Amniotic stem cell (primary cell): ENCODE results near the gene OTUD5.
"Not testable (repeated sequence)": the region's sequence is repeated elsewhere in the genome, so short reads cannot be mapped to it uniquely, and the experiment has no call there.

Experiments
- DNase-seq: peaks from one replicate; lab custom pipeline; 2025; lab: John Stamatoyannopoulos, UW

OTUD5 gene

DNA sequence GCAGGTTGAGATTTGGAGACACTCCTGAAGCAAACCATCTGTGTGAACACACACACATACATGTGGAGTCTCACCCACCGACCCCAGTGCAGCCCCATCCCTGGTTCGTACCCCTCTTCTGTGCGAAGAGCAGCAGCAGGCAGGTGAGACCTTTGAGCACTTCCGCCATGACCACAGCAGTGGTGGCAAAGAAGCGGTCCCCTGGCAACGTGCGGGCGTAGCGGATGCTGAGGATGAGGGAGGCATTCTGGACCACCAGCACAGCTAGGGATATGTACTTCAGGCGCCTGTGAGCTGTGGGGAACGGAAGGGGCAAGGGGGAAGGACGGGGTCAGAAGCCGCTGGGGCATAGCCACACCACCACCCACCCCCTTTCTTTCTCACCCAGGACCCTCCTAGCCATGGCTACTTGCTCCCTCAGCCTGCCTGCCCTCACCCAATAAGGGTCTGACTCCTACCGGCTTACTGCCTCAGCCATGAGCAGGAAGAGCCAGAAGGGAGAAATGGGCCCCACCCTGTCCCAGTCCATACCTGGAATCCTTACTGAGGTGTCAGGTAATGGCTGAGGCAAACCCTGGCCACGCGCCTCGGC is 47.6 kb downstream of the OTUD5 start:
- no peak for DNase-seq

DNA sequence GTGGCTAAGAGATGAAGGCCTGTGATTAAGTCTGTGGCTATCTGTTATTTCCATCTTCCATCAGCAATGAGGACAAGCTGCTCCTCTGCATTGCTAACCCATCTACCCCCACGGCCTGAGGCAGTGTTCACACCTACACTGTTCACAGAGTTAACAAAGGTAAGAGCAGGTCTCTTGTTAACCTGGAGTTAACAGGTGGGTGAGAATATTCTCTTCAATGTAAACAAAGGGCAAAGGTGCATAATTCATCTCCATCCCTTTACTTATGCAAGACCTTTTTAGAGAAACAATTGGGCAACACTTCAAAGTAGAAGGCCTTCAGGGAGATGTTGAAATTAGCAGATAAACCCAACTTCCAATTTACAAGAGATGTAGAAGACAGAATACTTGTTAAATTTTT is 48.8 kb downstream of the OTUD5 start:
- DNase-seq, result no peak

DNA sequence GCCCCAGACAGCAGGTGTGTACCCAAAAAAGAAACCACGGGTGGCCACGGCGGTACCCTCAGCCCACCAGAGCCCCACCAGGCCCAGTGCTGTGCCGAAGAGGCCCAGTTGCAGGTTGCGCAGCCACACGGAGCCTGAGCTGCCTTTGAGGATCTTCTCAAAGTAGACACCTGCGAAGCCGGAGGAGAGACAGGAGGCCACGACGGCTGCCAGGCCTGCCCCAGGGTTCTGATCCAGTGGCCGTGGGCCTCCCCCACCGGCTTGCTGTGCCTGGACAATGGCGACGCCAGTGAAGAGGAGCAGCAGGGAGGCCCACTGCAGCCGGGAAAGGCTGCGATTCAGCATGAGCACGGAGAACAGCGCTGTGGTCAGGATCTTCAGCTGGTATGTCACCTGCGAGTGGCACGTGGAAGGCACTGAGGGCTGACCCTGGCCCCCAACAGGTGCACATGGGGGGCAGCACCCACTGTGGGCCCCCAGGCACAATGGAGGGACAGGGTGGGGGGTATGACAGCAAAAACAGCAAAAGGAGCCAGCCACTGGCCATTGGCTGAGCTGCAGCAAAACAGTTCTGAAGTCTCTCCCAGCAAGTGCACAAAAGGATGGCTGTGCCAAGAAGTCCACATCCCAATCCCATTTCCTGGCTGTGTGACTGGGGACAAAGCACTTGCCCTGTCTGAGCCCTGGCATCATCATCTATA is 52.2 kb downstream of the OTUD5 start:
- DNase-seq, result no peak

DNA sequence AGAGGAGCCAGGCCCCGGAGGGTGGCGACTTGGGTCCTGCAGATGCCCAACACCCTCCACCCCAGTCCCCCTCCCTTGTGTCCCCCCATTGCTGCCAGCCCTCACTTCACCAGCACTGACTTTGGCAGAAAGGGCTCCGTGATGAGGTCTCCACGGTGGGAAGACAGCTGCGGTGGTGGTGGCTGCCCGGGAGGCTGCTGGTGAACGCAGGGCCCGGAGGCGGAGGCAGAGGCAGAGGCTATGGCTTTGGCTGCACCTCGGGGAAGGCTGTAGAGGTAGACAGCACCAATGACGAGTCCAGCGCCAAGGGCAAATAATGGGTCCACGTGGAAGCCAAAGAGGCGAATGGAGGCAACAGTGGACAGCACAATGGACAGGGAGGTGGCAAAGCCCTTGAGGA is 52.8 kb downstream of the OTUD5 start:
- no peak for DNase-seq

DNA sequence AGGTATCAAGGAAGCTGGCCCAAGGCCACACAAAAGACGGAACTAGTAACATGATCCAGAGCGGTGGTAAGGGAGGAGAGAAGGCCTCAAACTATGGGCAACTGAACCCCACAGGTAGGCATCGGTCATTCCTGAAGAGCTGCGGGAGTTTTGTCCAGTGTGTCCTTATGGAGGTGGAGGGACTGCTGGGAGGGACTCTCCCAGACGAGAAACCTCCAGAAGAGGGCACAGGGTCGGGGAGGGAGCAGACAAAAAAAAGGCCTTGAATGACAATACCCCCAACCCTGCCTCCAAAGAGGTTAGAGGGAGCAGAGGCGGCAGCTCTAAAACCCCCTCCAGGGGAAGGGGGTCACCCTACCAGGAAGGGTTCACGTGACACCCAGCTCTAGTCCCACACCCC is 53.2 kb downstream of the OTUD5 start:
- no peak for DNase-seq

DNA sequence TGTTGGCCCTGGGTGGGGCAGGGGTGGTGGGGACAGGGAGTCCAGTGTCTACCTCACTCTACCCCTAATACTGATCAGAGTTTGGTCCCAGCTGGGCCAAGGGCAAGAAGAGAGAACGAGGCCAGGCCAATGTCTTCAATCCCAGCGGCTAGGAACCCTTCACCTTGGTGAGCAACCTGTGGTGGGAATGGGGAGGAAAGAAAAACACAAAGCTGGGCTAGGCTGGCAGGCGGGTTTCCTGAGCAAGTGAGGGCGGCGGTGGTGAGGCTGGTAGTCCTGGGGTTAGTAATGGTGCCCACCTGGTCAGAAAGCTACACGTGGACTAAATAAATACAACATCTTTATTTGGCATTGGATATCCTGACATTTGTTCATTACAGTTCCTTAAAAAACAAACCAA is 54.1 kb downstream of the OTUD5 start:
- DNase-seq, result no peak

DNA sequence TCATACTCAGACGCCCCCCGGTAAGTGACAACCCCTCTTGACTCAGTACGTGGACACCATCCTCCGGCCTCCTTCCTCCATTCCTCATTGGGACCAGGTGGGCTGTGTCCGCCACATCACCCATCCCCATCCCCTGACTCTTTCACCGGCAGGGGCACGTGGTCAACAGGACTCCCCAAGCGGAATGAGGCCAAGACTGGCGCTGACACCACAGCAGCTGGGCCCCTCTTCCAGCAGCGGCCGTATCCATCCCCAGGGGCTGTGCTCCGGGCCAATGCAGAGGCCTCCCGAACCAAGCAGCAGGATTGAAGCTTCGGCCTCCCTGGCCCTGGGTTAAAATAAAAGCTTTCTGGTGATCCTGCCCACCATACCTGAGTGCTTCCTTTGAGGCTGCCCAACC is 54.6 kb downstream of the OTUD5 start:
- DNase-seq, result no peak

DNA sequence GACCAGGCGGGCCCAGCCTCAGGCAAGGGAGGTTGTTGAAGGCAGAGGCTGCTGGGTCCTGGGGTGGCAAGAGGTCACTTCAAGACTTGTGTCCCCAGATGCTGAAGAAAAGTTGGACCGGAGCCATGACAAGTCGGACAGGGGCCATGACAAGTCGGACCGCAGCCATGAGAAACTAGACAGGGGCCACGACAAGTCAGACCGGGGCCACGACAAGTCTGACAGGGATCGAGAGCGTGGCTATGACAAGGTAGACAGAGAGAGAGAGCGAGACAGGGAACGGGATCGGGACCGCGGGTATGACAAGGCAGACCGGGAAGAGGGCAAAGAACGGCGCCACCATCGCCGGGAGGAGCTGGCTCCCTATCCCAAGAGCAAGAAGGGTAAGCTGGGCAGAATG is 55.3 kb downstream of the OTUD5 start:
- DNase-seq, result no peak

DNA sequence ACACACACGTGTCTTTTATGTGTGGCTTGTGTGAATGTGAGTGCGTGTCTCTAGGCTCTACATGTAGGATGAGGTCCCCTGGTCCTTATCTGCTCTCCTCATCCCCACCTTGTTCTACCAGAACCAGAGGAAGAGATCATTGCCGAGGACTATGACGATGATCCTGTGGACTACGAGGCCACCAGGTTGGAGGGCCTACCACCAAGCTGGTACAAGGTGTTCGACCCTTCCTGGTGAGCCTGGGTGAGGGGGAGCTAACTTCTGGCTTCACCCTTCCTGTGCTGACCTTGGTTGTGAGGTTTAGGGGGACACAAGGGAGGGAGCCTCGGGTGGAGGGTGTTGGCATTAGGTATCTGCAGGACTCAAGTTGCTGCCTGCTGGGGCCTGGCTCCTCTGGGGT is 56.3 kb downstream of the OTUD5 start:
- DNase-seq, result no peak

DNA sequence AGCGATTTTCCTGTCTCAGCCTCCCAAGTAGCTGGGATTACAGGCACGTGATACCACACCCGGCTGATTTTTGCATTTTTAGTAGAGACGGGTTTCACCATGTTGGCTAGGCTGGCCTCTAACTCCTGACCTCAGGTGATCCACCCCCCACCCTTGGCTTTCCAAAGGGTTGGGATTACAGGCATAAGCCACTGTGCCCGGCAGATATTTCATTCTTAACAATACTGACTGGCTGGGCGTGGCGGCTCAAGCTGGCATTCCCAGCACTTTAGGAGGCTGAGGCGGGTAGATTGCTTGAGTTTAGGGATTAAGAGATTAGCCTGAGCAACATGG is 58.4 kb downstream of the OTUD5 start:
- no peak for DNase-seq

DNA sequence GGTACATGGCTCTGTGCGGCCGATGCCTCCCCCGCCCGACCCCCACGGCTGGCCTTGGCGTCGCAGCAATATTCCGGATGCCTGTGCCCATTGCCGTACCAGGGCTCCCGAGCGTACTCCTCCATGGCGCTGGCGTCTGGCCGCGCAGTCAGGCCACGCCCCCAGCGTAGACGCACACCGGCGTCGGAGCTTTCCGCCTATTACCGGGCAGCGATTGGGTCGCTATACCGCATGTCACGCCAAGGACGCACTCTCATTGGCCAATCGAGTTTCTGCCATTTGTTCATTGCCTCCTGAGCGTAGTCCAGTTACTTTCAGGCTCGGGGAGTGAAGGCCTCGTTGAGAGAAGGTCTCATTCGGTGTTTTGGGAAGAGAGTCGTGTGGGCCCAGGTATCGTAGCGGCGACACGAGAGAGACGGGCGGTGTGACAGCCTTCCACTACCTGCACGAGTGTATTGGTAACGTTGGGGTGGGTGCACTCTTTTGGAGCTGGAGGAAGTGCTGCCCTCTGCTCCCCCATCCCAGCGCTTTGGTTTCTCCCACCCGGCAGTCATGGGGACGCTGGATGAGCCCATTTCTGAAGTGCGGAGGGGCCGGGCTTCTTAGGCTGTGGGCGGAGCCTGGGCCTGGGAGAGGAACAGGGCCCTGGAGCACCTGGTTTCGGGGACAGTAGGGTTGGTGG is 59.6 kb downstream of the OTUD5 start, which contains the start of the genes PQBP1 and TIMM17B:
Gene PQBP1, plus strand, starts transcription at position 306 of the 682 bp plus-strand sequence. CDS start 580 bp downstream, outside the sequence.
Gene TIMM17B, minus strand, starts transcription at position 144 of the 682 bp plus-strand sequence. Its CDS starts 19 bp downstream, at position 125.
- DNase-seq, result peak; percentile 91

DNA sequence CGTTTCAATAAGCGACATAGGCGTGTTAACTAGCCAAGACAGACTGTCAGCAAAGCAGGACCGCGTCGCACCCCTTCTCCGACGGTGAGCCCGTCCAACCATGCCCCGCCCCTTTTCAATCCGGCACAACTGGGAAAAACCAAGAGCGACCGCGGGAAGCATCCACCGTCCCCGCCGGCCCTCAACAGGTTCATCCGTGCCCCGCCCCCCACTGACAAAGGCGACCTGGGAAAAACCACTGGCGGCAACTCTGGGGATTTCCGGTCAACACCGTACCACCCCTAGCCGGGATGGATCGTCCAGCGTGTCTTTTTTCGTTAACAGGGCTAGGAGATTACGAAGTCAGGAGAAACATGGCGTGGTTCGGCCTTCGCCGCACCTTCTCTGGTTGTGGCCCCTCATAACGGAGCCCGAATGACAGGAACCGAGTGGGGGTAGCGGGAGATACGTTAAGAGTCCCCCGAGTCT is 60.2 kb downstream of the OTUD5 start:
- peak; percentile 8 for DNase-seq

DNA sequence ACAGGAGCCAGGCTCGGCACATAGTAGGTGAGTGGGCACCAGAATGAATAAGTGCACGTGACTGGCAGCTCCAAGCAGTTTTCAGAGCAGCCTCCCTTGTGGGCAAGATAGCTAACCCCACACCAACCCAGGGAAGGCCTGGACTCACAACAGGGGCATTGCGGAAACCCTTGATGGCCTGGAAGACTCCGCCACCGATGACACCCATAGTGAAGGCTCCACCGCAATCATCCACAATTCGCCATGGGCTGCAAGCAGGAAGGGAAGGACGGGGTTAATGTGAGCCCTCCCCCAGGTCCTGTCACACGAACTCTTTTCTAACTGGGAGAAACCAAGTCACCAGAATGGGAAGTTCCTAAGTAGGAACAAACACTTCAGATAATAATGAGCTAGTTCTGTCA is 60.8 kb downstream of the OTUD5 start:
- no peak for DNase-seq

DNA sequence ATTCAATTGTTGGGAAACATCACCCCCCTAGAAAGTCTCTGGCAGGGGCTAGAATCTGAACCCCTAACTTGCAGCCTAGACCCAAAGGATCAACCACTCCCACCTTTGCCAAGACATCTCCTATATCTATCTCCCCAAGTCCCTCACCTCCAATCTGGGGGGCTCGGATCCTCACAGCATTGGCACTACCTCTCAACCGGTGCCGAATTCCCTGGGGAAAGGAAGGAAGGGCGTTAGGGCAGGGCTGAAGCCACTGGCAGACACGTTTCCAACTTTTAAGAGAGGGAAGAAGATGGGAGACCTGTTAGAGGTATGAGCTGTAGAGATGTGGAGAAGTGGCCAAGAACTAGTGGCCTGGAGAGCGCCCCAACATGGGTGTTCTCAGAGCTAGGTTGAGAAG is 62.5 kb downstream of the OTUD5 start:
- no peak for DNase-seq

DNA sequence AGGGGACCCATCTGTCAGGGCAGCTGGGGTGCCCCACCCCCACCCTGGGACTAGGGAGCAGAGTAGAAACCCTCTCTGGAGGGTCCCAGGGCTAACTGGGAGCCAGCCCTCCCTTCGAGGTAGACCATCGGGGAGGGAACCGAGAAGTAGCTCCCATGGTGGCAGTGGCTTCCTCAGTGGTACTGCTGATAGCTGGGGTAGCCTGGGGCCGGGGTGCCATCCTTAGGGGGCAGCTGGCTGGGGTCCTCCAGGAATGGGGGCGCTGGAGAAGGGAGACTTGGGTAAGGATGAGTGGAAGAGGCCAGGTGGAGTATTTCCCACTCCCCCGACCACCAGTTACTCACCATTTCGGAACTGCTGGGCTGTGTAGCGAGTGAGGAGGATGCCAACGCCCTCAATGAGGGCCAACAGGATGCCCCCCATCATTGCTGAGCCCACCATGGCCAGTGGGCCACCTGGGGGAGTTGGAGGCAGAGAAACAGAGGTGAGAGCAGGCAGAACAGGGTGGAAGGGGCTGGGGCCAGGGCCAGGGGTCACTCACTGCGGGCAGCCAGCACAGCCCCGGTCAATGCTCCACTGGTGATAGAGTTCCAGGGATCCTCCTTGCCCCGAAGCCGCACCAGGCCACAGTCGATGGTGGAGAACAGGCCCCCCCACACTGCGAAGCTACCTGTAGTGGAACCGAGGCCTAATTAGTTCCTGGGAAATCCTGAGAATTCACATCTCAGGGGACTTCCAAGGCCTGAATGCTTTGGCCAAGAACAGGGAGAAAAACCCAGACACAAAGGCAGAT is 63.7 kb downstream of the OTUD5 start:
- DNase-seq, result no peak

DNA sequence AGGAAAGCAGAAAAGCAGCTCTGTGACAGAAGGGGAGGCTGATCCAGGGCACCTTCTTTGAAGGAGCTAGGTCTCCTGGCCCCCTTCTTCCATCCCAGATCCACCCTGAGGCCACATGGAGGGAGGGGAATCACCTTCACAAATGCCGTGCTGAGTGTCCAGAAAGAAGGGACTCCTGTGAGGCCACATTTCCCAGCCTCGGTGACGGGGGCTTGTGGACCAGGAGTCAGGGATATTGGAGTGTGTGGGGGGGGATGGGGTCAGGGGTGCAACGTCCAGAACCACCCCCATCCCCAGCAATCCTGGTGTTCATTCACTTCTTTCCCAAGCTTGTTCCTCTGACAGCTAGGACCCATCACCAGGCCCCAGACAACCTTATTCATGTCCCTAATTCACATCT is 64.5 kb downstream of the OTUD5 start:
- DNase-seq, result no peak

DNA sequence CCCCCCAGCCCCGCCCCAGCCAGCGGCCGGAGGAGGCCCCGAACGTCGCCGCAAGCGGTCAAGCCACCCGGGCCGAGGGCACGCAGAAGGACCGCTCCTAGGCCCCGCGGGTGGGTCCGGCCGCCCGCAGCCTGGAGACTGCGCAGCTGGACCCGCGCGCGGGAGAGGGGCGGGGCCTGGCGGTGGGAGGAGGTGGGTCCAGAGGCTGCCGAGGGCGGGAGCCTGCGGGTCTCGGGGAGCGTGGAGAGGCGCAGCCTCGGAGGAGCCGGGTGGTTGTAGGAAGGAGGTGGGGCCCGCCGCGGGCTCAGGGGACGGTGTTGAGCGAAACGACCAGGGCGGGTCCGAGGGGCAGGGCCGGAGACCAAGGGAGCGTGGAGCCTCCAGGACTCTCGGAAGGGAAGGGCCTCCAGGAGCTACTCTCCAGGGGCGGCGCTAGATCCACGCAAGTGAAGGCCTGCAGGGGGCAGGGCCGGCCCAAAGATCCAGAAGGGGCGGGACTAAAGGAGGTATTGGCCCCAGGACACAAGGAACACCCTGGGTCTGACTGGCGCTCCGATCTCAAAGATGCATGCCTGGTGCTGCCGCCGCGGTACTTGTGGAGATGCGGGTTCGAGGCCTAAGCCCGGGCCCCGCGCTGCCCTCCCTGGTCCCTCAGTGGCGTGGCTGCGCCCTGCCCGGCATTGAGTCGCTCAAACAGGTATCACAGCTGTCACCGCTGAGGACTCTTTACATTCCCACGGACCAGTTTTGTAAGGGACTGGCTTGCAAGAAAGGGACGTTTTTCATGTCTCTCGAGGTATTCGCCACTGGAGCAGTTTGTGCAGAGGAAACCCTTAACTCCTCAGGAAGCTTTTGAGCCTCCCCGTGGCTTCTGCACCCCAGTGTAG is 65.8 kb downstream of the OTUD5 start:
- peak; percentile 61 for DNase-seq

DNA sequence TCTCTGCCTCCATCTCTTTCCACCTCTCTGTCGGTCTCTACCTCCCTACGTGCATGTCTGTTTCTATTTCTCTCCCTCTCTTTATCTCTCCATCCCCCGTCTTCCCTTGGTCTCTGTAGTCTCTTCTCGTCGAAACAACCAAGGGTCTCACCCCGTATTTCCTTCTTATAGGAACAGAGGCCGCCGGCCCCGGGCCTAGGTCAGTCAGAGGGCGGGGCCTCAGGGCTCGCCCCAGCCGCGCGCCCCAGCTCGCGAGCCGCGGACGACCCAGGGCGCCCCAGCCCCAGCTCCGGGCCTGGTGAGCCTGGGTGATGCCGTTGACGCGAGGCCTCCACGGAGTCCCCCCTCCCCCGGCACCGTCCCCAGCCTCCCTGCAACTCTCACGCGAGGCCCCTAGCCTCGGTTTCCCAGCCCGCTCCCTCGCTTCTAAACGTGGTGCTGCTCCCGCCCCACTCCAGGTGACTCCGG is 66.4 kb downstream of the OTUD5 start:
- DNase-seq, result no peak

DNA sequence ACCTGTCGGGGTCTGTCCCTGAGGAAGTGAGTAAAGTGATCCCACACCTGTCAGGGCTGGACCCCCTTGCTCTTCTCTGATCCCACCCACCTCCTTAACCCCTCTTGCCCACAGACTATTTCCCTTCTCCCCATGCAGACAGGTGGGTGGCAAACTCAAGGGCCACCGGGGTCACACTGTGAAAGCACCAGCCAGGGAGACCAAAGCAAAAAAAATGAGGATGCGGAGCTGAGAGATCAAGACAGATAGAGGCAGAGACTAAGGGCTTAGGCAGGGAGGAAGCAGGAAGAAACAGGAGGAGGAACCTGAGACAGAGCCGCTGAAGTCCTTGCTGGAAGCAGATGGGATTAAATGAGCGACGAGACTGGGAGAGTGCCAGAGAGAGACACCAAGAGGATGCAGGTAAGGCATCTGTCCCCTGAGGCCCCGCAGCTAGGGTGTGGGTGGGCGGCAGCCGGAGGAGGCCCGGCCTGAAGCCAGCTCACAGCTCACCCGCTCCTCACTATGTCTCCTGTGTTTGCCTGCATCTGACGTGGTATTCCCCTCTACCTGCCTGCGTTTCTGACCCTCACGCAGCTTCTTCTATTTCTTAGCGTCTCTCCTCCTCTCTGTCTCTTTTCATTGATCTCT is 67.0 kb downstream of the OTUD5 start:
- DNase-seq, result no peak

DNA sequence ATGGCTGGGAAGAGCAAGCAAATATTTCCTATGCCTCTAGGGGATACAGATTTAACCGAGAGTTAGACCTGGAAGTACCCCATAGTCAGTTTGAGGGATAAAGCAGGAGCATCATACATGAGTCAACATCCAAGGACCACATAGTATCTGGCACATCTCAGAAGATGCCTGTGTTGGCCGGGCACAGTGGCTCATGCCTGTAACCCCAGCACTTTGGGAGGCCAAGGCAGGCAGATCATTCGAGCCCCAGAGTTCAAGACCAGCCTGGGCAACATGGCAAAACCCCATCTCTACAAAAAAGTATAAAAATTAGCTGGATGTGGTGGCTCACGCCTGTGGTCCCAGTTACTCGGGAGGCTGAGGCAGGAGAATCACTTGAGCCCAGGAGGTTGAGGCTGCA is 70.8 kb downstream of the OTUD5 start:
- not testable (repeated sequence) for DNase-seq

DNA sequence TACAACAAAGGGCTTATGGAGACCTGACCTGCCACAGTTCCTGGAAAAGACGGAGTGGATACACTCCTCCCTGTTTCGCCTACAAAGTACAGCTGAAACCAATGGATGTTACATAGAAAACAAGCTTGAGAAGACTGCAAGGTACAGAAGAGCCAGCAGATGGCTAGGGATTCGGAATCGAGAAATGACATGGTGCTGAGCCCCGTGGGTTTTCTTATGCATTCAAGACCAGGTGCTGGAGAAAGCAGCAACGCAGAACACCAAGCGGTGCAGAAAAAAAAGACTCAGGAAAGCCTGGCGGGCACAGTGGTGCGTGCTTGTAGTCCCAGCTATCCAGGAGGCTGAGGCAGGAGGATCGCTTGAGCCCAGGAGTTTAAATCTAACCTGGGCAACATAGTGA is 73.7 kb downstream of the OTUD5 start:
- DNase-seq, result no peak
